ENCODE results near the gene CORO2B.

Gene CORO2B

GRCh38 chr15:68612503-68612902 lies 33.7 kb downstream of the CORO2B start:
- no peak for DNase-seq

- no peak for DNase-seq
Measured at GRCh38 chr15:68612979-68613740, 34.4 kb downstream of the CORO2B start.

GRCh38 chr15:68614286-68615035 lies 35.7 kb downstream of the CORO2B start:
- no peak for DNase-seq

GRCh38 chr15:68615301-68615700 lies 36.5 kb downstream of the CORO2B start:
- no peak for DNase-seq

GRCh38 chr15:68615811-68616210 lies 37.0 kb downstream of the CORO2B start:
- no peak for DNase-seq

GRCh38 chr15:68616397-68616796 lies 37.6 kb downstream of the CORO2B start:
- DNase-seq, result no peak

GRCh38 chr15:68617001-68617400 lies 38.2 kb downstream of the CORO2B start:
- no peak for DNase-seq

- DNase-seq, result no peak
Measured at GRCh38 chr15:68617777-68618176, 39.0 kb downstream of the CORO2B start.

- DNase-seq, result no peak
Measured at GRCh38 chr15:68618394-68618793, 39.6 kb downstream of the CORO2B start.

- DNase-seq, result no peak
Measured at GRCh38 chr15:68618908-68619698, 40.3 kb downstream of the CORO2B start.

GRCh38 chr15:68620721-68621527 lies 42.1 kb downstream of the CORO2B start:
- no peak for DNase-seq

- no peak for DNase-seq
Measured at GRCh38 chr15:68621535-68621934, 42.7 kb downstream of the CORO2B start.

- DNase-seq, result no peak
Measured at GRCh38 chr15:68623301-68623892, 44.6 kb downstream of the CORO2B start.

- no peak for DNase-seq
Measured at GRCh38 chr15:68625853-68626252, 47.1 kb downstream of the CORO2B start.

GRCh38 chr15:68626283-68626682 lies 47.5 kb downstream of the CORO2B start:
- DNase-seq, result no peak

- no peak for DNase-seq
Measured at GRCh38 chr15:68626739-68627138, 47.9 kb downstream of the CORO2B start.

GRCh38 chr15:68627476-68627875 lies 48.7 kb downstream of the CORO2B start:
- no peak for DNase-seq

GRCh38 chr15:68627995-68628394 lies 49.2 kb downstream of the CORO2B start:
- no peak for DNase-seq

- no peak for DNase-seq
Measured at GRCh38 chr15:68629519-68630210, 50.9 kb downstream of the CORO2B start.

GRCh38 chr15:68630211-68630555 lies 51.4 kb downstream of the CORO2B start:
- no peak for DNase-seq

- no peak for DNase-seq
Measured at GRCh38 chr15:68630836-68631235, 52.0 kb downstream of the CORO2B start.

GRCh38 chr15:68631601-68632051 lies 52.8 kb downstream of the CORO2B start:
- no peak for DNase-seq
